Activated T-cell treated with anti-CD3 and anti-CD28 coated beads, Interleukin-2, amount 50 U/mL, for 72 hours (primary cell): ENCODE measurements around the gene SFI1. TPM values are rescaled to one million over a fixed set of nuclear protein-coding genes. Genes with fewer than 3 reads are reported as not detected.
"Not testable (repeated sequence)": the region's sequence is repeated elsewhere in the genome, so short reads cannot be mapped to it uniquely, and the experiment has no call there.

ENCODE experiments used
- ATAC-seq, 2 donors: fragments of 150-1000 bp; cut with Tn5 transposase; replicated peaks in 1 of 2; 2 replicates each; pipeline ENCODE4 v1.10.0; 2021; ENCODE audit warnings: moderate library complexity in 2 of 2, mild to moderate bottlenecking in 1 of 2
- DNase-seq, 2 donors: peaks; one replicate each; pipeline ENCODE4 v3.0.0; 2021 to 2022; ENCODE audit warnings: mixed read lengths in 1 of 2
- H3K27ac Mint-ChIP-seq: one replicate; pipeline ENCODE4 v1.8.0; 2022; ENCODE audit warnings: mild to moderate bottlenecking, moderate library complexity, mixed read lengths
- H3K27me3 Mint-ChIP-seq: one replicate; pipeline ENCODE4 v1.8.0; 2022; ENCODE audit warnings: low read depth, mixed read lengths
- H3K36me3 Mint-ChIP-seq, 2 donors: one replicate each; pipeline ENCODE4 v1.8.0; 2022; ENCODE audit warnings: mixed read lengths in 2 of 2, mild to moderate bottlenecking in 1 of 2; ENCODE audit not compliant: insufficient read depth in 2 of 2
- H3K4me1 Mint-ChIP-seq: one replicate; pipeline ENCODE4 v1.8.0; 2022; ENCODE audit warnings: low read depth, mixed read lengths
- H3K4me3 Mint-ChIP-seq, 2 donors: one replicate each; pipeline ENCODE4 v1.8.0; 2022; ENCODE audit warnings: mild to moderate bottlenecking in 2 of 2, mixed read lengths in 2 of 2, moderate library complexity in 2 of 2
- H3K9me3 Mint-ChIP-seq, 2 donors: one replicate each; pipeline ENCODE4 v1.8.0; 2022; ENCODE audit warnings: mixed read lengths in 2 of 2
- total RNA-seq, 2 donors: library from RNA; stranded (reverse); gene quantifications; one replicate each; pipeline ENCODE4 v1.2.3, GENCODE V29; 2022

SFI1 gene
- total RNA-seq, 2 donors from 2014 or later, result 285 to 342 TPM

DNA sequence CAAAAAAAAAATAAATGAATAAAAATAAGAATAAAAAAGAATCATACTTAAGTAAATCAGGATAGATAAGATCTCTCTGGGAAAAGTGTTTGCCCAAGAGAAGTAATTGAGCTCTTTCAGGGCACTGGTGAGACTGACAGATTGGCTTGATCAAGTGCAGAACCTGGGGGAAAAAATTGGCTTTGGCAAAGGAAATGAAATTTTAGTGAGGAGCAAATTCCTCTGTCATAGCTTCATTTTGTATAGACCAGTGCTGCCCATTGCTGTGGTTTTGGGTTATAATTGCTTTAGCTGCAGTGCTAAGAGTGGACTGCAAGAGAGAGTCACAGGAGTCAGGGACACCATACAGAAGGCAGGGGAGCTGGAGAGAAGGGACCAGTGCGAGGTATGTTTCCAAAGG is 35.7 kb downstream of the SFI1 start:
- Mint-ChIP-seq H3K4me3 (peak overlapping the region in 1 of 2 donors; percentile 3), H3K36me3 (peaks cover 19 to 45% of the 10 kb centered on the region in 2 donors), H3K4me1 (peaks cover 86% of the 10 kb centered on the region), H3K27me3 (no peaks in the 10 kb centered on the region), H3K9me3 (no peaks in the 10 kb centered on the region), H3K27ac (peak overlapping the region; percentile 59)
- ATAC-seq, result no peak
- DNase-seq, result no peak

DNA sequence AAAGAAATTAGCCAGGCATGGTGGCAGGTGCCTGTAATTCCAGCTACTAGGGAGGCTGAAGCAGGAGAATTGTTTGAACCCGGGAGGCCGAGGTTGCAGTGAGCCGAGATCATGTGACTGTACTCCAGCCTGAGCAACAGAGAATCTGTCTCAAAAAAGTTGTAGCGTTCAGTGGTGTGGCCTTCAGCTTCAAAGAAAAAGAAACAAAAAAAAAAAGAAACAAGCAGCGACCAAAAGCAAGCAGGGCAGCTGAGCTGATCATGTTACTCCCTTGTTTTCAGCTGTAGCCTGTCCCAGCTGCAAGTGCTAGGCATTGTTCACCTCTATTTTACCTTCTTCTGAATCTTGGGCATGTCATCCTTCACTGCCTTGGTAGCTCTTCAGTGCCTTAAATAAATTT is 37.0 kb downstream of the SFI1 start:
- ATAC-seq (no peak), DNase-seq (no peak)
- Mint-ChIP-seq H3K36me3 (peaks cover 19 to 46% of the 10 kb centered on the region in 2 donors), H3K27me3 (no peaks in the 10 kb centered on the region), H3K27ac (peak overlapping the region; percentile 87), H3K4me3 (peak overlapping the region in 1 of 2 donors; percentile 31), H3K4me1 (peaks cover 91% of the 10 kb centered on the region), H3K9me3 (no peaks in the 10 kb centered on the region)

GRCh38 chr22:31537019-31537535 is 40.7 kb downstream of the SFI1 start:
- peaks cover 86% of the 10 kb centered on the region for H3K4me1 Mint-ChIP-seq
- peak overlapping the region; percentile 99 for H3K27ac Mint-ChIP-seq
- peaks cover 24 to 42% of the 10 kb centered on the region in 2 donors for H3K36me3 Mint-ChIP-seq
- no peaks in the 10 kb centered on the region for H3K27me3 Mint-ChIP-seq
- peaks cover 0 to 2% of the 10 kb centered on the region in 2 donors for H3K9me3 Mint-ChIP-seq
- ATAC-seq, result peak; percentile 91
- peak overlapping the region; percentile 66 to 85 for H3K4me3 Mint-ChIP-seq
- DNase-seq, result peak; percentile 69 to 73

DNA sequence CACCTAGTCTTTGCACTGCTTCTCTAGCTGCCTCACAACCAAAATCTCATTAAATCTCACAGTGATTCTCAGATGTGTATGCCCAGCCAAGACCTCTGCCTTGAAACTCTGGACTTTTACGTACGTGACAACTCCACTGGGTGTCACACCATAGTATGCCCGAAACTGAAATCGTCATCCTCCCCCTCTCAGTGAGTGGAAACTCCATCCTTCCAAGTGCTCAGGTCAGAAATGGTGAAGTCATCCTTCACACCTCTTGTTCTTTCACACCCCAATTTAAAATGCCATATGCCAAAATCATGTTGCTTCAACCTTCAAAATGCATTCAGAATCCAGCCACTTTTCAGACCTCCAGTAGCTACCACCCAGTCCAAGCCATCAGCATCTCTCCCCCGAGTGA is 42.5 kb downstream of the SFI1 start:
- Mint-ChIP-seq H3K9me3 (peaks cover 0 to 2% of the 10 kb centered on the region in 2 donors), H3K27ac (peak overlapping the region; percentile 99), H3K27me3 (no peaks in the 10 kb centered on the region), H3K4me1 (peaks cover 77% of the 10 kb centered on the region), H3K36me3 (peaks cover 17 to 37% of the 10 kb centered on the region in 2 donors), H3K4me3 (peak overlapping the region; percentile 66 to 81)
- ATAC-seq (peak; percentile 55 to 62), DNase-seq (peak; percentile 53 to 55)

- ATAC-seq, H3K27me3 Mint-ChIP-seq, H3K4me3 Mint-ChIP-seq, DNase-seq, H3K9me3 Mint-ChIP-seq: not testable (repeated sequence)
- Mint-ChIP-seq H3K4me1 (peaks cover 71% of the 10 kb centered on the region), H3K36me3 (peaks cover 12 to 29% of the 10 kb centered on the region in 2 donors), H3K27ac (peak overlapping the region; percentile 61)
Measured at GRCh38 chr22:31540166-31540565, 43.8 kb downstream of the SFI1 start.

DNA sequence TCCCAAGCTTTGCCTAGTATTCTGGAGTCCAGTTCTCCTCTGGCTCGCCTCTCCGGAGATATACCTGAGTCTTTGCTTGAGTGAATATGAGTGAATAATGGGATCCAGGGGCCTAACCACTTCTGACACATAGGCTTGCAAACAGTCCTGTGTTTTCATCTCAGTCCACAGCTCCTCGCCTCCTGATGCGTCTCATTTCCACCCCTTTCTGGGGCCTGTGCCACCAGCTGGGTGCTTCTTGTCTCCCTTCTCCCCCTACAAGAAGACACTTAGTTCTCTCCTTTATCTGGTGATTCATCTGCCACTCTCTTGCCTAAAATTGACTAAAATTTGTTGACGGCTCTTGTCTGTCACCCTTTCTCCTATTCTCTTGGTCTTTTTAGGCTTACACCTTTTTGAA is 44.6 kb downstream of the SFI1 start:
- Mint-ChIP-seq H3K27ac (peak overlapping the region; percentile 61), H3K36me3 (peaks cover 11 to 29% of the 10 kb centered on the region in 2 donors), H3K27me3 (no peaks in the 10 kb centered on the region), H3K4me3 (peak overlapping the region in 1 of 2 donors; percentile 2), H3K9me3 (peaks cover 0 to 2% of the 10 kb centered on the region in 2 donors), H3K4me1 (peaks cover 65% of the 10 kb centered on the region)
- ATAC-seq (no peak), DNase-seq (no peak)

- Mint-ChIP-seq H3K4me3 (no peak overlapping the region), H3K36me3 (peaks cover 15 to 33% of the 10 kb centered on the region in 2 donors), H3K27ac (peak overlapping the region; percentile 42), H3K9me3 (no peaks in the 10 kb centered on the region), H3K27me3 (no peaks in the 10 kb centered on the region), H3K4me1 (peaks cover 51% of the 10 kb centered on the region)
- DNase-seq (no peak), ATAC-seq (no peak)
Measured at GRCh38 chr22:31544481-31545480, 48.4 kb downstream of the SFI1 start.

- Mint-ChIP-seq H3K27me3 (no peaks in the 10 kb centered on the region), H3K9me3 (no peaks in the 10 kb centered on the region), H3K36me3 (peaks cover 27 to 46% of the 10 kb centered on the region in 2 donors), H3K27ac (peak overlapping the region; percentile 3), H3K4me1 (peaks cover 54% of the 10 kb centered on the region), H3K4me3 (no peak overlapping the region)
- no peak for ATAC-seq
- DNase-seq, result no peak
Measured at GRCh38 chr22:31550871-31551370, 54.6 kb downstream of the SFI1 start.

DNA sequence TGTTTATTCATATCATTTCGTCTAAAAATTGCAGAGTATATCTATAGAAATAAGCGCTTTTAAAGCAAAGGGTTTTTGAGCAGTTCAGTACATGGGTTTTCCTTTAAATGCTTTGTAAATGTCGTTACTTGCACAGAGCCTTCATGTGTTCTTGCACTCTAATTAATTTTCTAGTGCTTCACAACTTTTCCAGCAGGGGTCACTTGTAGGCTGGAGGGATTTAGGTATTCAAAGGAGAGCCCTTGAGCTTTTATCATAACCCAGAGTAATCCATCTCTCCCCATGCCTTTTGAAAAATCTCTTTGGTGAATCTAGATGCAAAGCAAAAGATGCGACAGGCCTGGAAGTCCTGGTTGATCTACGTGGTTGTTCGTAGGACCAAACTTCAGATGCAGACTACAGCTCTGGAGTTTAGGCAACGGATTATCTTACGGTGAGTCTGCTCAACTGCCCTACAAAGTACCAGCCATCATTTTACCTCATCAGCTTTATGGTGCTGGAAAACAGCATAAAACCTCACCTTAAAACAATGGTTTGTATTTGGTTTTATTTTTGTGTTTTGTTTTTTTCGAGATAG is 60.4 kb downstream of the SFI1 start:
- peaks cover 14% of the 10 kb centered on the region for H3K4me1 Mint-ChIP-seq
- H3K36me3 Mint-ChIP-seq, result peaks cover 8 to 19% of the 10 kb centered on the region in 2 donors
- H3K4me3 Mint-ChIP-seq, result no peak overlapping the region
- no peak for ATAC-seq
- DNase-seq, result no peak
- no peaks in the 10 kb centered on the region for H3K9me3 Mint-ChIP-seq
- no peaks in the 10 kb centered on the region for H3K27me3 Mint-ChIP-seq
- H3K27ac Mint-ChIP-seq, result peak overlapping the region; percentile 94

- not testable (repeated sequence) for DNase-seq, H3K4me3 Mint-ChIP-seq, H3K27me3 Mint-ChIP-seq, ATAC-seq, H3K4me1 Mint-ChIP-seq, H3K27ac Mint-ChIP-seq, H3K9me3 Mint-ChIP-seq
- H3K36me3 Mint-ChIP-seq, result peaks cover 8 to 21% of the 10 kb centered on the region in 2 donors
Measured at GRCh38 chr22:31558546-31558945, 62.2 kb downstream of the SFI1 start.

DNA sequence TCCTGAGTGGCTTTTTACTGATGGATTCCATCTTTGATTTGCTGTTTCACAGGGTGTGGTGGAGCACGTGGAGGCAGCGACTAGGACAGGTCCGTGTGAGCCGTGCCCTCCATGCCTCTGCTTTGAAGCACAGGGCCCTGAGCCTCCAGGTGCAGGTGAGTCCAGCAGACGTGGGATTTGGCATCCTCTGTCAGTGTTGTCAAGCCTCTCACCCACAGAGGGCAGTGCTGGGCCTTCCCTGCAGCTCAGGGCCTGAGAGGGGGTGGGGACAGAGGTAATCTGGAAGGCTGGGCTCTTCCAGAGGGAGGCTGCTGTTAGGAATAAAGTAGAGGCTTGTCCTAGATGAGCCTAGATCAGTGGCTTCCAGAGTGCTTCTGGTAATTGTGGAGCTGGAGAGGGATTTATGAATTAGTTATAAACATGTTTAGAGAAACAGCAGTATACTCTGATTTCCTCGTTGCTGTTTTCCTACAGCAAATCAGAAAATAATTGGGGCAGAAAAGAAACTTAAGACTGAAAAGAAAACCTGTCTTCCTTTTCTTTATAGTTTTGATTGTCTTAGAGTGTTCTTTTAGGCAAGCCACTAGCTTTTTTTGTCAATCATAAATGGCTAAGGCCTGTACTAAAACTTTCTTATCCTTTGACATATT is 65.0 kb downstream of the SFI1 start:
- ATAC-seq, result peak; percentile 71 to 74
- Mint-ChIP-seq H3K27me3 (no peaks in the 10 kb centered on the region), H3K9me3 (no peaks in the 10 kb centered on the region), H3K36me3 (peaks cover 8 to 27% of the 10 kb centered on the region in 2 donors), H3K4me1 (no peaks in the 10 kb centered on the region), H3K4me3 (no peak overlapping the region), H3K27ac (peak overlapping the region; percentile 79)
- peak; percentile 55 to 59 for DNase-seq

- DNase-seq, result no peak
- Mint-ChIP-seq H3K9me3 (no peaks in the 10 kb centered on the region), H3K27ac (peak overlapping the region; percentile 79), H3K4me1 (no peaks in the 10 kb centered on the region), H3K36me3 (peaks cover 6 to 28% of the 10 kb centered on the region in 2 donors), H3K4me3 (no peak overlapping the region), H3K27me3 (no peaks in the 10 kb centered on the region)
- ATAC-seq, result no peak
Measured at GRCh38 chr22:31561970-31562369, 65.6 kb downstream of the SFI1 start.
